ENCODE data around the gene MRPL14. TPM values are rescaled to one million over a fixed set of nuclear protein-coding genes. Genes with fewer than 3 reads are reported as not detected.
"Not testable (repeated sequence)": the region's sequence is repeated elsewhere in the genome, so short reads cannot be mapped to it uniquely, and the experiment has no call there.

Gene MRPL14
- polyA plus RNA-seq, 3 donors, result 23.2 to 54.9 (median 30.0) TPM

DNA sequence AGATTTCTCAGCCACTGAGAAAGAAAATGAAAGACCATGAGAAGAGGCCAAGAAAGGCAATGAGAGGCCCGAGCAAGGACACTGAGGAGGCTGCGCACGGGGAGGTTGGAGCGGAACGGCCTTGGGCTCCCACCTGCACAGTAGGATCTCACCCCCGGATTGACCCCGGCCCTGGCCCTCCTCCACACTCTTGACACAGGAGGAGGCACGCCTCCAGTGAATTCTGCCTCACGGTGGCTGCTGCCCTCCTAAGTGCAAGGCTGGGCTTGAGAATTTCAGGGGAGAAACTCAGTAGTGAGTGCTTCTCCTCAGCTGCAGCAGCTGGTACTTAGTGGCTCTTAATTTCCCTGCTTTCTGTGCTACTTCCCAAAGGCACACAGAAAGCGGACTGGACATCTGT is 18.0 kb downstream of the MRPL14 start:
- H3K27ac ChIP-seq (ENCODE audit: low read depth, low read length), result no peak overlapping the region
- 79 to 92% (median 91%) methylated on average over 10 of the region's 10 CpGs for WGBS, 3 donors

DNA sequence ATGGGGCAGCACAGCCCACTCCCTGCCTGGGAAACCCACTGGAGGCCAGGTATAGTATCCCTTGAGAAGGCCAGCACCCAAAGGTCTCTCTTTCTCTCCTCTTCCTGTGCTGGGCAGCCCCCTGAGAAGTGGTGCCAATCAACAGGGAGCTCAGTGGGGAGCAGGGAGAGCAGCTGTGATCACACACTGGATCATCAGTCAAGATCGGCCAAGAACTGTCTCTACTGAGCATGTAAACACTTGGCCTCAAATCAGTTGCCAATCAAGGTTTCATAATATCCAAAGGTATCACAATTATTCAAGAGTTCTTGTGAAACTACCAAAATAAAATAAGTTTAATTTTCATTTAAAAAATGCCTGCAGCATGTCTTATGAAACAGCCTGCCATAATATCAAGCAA is 18.8 kb downstream of the MRPL14 start:
- 0 to 84% (median 71%) methylated on average over 1 of the region's 1 CpG for WGBS, 3 donors
- no peak overlapping the region for H3K27ac ChIP-seq (ENCODE audit: low read depth, low read length)

GRCh38 chr6:44107017-44107416 is 20.2 kb downstream of the MRPL14 start:
- WGBS, 3 donors, result 90 to 96% (median 93%) methylated on average over 5 of the region's 5 CpGs
- H3K27ac ChIP-seq (ENCODE audit: low read depth, low read length), result no peak overlapping the region

DNA sequence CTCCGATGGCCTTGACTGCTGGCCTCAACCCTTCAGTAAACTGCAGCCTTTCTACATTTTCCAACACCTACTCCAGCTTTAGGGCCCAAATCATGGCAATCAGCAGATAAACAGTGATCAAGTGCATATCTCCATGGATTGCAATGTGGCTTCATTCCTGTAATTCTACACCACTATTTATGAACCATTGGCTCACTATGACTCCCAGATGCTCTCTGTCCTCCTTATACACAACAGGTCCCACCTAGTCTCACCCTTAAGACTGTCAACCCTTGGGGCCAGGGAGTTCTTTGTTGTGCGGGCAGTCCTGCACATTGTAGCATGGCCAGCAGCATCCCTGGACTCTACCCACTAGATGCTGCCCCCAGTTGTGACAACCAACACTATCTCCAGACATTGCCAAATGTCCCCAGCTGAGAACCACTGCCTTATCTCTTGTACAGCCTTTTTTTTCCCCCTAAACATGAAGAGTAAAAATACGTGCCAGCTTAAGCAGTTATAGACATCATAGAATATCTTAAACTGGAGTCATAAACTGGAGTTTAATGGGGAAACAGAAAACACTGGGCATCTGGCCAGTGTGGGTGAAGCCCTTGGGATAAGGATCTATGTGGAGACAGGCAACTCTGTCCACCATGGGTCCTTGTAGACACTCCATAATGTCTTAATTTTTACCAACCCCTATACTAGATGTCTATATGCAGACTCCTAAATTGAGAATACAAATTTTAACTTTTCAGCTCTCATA is 21.1 kb downstream of the MRPL14 start:
- WGBS, 3 donors, result 85 to 93% (median 86%) methylated on average over 3 of the region's 3 CpGs
- H3K27ac ChIP-seq (ENCODE audit: low read depth, low read length), result no peak overlapping the region

DNA sequence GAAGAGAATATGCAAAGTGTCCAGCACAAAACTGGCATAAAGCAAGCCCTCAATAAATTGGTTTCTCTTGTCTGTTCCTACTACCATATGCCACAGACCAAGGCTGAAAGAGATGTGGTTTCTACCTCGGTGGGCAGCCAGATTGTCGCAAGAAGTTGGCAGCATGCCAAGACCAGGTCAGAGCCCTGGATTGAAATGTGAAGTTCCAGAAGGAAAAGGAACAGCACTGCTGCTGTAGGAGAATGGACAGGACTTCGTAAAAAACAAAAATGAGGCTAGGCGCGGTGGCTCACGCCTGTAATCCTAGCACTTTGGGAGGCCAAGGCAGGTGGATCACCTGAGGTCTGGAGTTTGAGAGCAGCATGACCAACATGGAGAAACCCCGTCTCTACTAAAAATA is 22.1 kb downstream of the MRPL14 start:
- H3K27ac ChIP-seq (ENCODE audit: low read depth, low read length), result no peak overlapping the region
- 70 to 77% (median 72%) methylated on average over 7 of the region's 7 CpGs for WGBS, 3 donors

DNA sequence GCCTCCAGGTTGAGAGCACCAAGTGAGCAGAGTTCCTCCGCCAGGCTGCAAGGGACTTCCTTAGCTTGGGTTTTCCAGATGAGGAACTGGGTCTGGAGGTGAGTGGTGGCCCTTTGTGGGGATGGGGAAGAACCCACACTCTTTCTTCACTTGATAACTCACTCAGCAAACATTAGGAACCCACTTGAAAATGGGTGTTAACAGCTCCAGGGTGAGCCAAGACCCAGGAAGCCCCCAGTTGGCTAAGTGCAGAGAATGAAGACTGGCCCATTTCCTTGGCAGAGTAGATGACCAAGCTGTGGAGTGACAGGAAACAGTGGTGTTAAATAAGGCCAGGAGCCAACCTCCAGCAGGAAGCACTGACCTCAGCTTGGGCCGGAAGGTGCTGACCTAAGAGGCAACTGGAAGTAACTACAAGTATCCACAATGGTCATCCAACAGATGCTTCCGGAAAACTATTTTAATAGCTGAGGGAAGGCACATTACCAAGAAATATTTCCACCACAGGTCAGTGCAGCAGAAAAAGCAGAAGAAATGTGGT is 22.7 kb downstream of the MRPL14 start:
- 44 to 93% (median 60%) methylated on average over 3 of the region's 3 CpGs for WGBS, 3 donors
- no peak overlapping the region for H3K27ac ChIP-seq (ENCODE audit: low read depth, low read length)

GRCh38 chr6:44102527-44102926 is 24.7 kb downstream of the MRPL14 start:
- WGBS, 3 donors, result 88 to 96% (median 93%) methylated on average over 2 of the region's 2 CpGs
- no peak overlapping the region for H3K27ac ChIP-seq (ENCODE audit: low read depth, low read length)

DNA sequence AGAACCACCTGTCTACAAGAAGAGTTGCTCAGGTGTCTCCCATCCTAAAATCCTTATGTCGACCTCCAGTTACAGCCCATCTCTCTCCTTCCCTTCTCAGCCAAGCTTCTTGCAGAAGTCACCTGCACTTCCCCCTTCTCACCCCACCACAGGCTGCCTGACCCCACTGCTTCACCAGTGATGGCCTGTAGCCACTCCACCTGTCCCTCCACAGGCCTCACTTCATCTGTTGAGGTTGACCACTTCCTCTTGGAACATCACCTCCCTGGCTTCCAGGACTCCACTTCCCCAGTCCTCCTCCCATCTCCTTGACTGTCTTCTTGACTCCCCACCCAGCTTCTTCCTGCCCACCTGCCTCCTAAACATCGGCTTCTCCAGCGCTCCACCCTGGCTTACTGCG is 25.4 kb downstream of the MRPL14 start:
- no peak overlapping the region for H3K27ac ChIP-seq (ENCODE audit: low read depth, low read length)
- WGBS, 3 donors, result 84 to 91% (median 84%) methylated on average over 4 of the region's 4 CpGs

GRCh38 chr6:44100088-44100550 is 27.1 kb downstream of the MRPL14 start:
- 26 to 46% (median 38%) methylated on average over 1 of the region's 1 CpG for WGBS, 3 donors
- no peak overlapping the region for H3K27ac ChIP-seq (ENCODE audit: low read depth, low read length)

GRCh38 chr6:44099192-44099591 is 28.1 kb downstream of the MRPL14 start:
- WGBS, 3 donors, result 14 to 62% (median 61%) methylated on average over 1 of the region's 1 CpG
- no peak overlapping the region for H3K27ac ChIP-seq (ENCODE audit: low read depth, low read length)

- H3K27ac ChIP-seq (ENCODE audit: low read depth, low read length), result no peak overlapping the region
- 44 to 95% (median 61%) methylated on average over 2 of the region's 2 CpGs for WGBS, 3 donors
These were observed 29.4 kb downstream of the MRPL14 start for GRCh38 chr6:44097782-44098317.

- WGBS, 3 donors, result 33 to 38% (median 35%) methylated on average over 3 of the region's 3 CpGs
These were observed 30.6 kb downstream of the MRPL14 start for GRCh38 chr6:44096612-44097011.

GRCh38 chr6:44095243-44095623 is 32.0 kb downstream of the MRPL14 start:
- WGBS, 3 donors, result 82% methylated on average over 6 of the region's 6 CpGs
- not testable (repeated sequence) for H3K27ac ChIP-seq (ENCODE audit: low read depth, low read length)

More at GRCh38 chr6:44096612-44097011, 30.6 kb downstream of the MRPL14 start:
- no peak overlapping the region for H3K27ac ChIP-seq (ENCODE audit: low read depth, low read length)

GRCh38 chr6:44094403-44095242 is 32.6 kb downstream of the MRPL14 start:
- H3K27ac ChIP-seq (ENCODE audit: low read depth, low read length), result no peak overlapping the region
- WGBS, 3 donors, result 63 to 84% (median 82%) methylated on average over 10 of the region's 10 CpGs

GRCh38 chr6:44093750-44094402 is 33.4 kb downstream of the MRPL14 start:
- H3K27ac ChIP-seq (ENCODE audit: low read depth, low read length), result no peak overlapping the region
- 84 to 91% (median 90%) methylated on average over 6 of the region's 6 CpGs for WGBS, 3 donors

GRCh38 chr6:44093066-44093465 is 34.2 kb downstream of the MRPL14 start:
- 89 to 96% (median 92%) methylated on average over 5 of the region's 5 CpGs for WGBS, 3 donors

GRCh38 chr6:44091981-44092884 is 35.0 kb downstream of the MRPL14 start:
- H3K27ac ChIP-seq (ENCODE audit: low read depth, low read length), result no peak overlapping the region
- WGBS, 3 donors, result 52 to 83% (median 80%) methylated on average over 7 of the region's 7 CpGs

More at GRCh38 chr6:44093066-44093465, 34.2 kb downstream of the MRPL14 start:
- no peak overlapping the region for H3K27ac ChIP-seq (ENCODE audit: low read depth, low read length)

Data from adipose tissue (tissue), 3 donors.